Spinal cord (tissue), 10 donors: Measurements from ENCODE around the gene GNAT3. TPM values are rescaled to one million over a fixed set of nuclear protein-coding genes. Genes with fewer than 3 reads are reported as not detected.

Experiments
- DNase-seq, 6 donors: peaks; one replicate each; pipeline versions ENCODE4 v3.0.0 to v3.0.0-alpha.2; 2013 to 2015; ENCODE audit warnings: low spot score in 6 of 6, low read depth in 4 of 6
- H3K27ac ChIP-seq: one replicate; pipeline ENCODE4 v1.5.1; 2013; ENCODE audit warnings: low read depth, low read length, control low read depth
- H3K27me3 ChIP-seq: one replicate; pipeline ENCODE4 v1.6.1; 2013; ENCODE audit warnings: low read length; ENCODE audit not compliant: control insufficient read depth, insufficient read depth
- H3K36me3 ChIP-seq: one replicate; pipeline ENCODE4 v1.6.1; 2013; ENCODE audit warnings: low read length; ENCODE audit not compliant: control insufficient read depth, insufficient read depth
- H3K4me1 ChIP-seq: one replicate; pipeline ENCODE4 v1.6.1; 2013; ENCODE audit warnings: low read length; ENCODE audit not compliant: control insufficient read depth, insufficient read depth
- H3K4me3 ChIP-seq: one replicate; pipeline ENCODE4 v1.5.1; 2013; ENCODE audit warnings: low read depth, low read length, control low read depth
- H3K9me3 ChIP-seq: one replicate; pipeline ENCODE4 v1.6.1; 2013; ENCODE audit warnings: low read length; ENCODE audit not compliant: control insufficient read depth, insufficient read depth
- WGBS: methylation state at CpG from one replicate; pipeline ENCODE4 v1.1.5; 2013; ENCODE audit warnings: missing lambda C conversion rate; ENCODE audit not compliant: insufficient coverage; 5-methylcytosine and 5-hydroxymethylcytosine counted together
- long read RNA-seq, 4 donors: transcript quantifications; one replicate each; lab custom pipeline, GENCODE V29; 2026
- polyA plus RNA-seq, 2 donors: library from polyadenylated mRNA; unstranded; fragments of 120-200 nt; gene quantifications; one replicate each; pipeline ENCODE4 v1.2.1, GENCODE V29; 2013; ENCODE audit not compliant: insufficient read length in 2 of 2
- total RNA-seq, 2 donors: library from RNA; depleted of rRNA in 1 of 2; stranded (reverse); fragments of 120-200 nt in 1 of 2; fragments of >200 nt in 1 of 2; gene quantifications; one replicate each; pipeline versions ENCODE4 v1.2.3 to v1.2.4, GENCODE V29; 2013 to 2014
- donor health status: healthy.

Gene GNAT3
- total RNA-seq = not detected
- polyA plus RNA-seq = not detected
- long read RNA-seq, donor 1 = 0 reads
- long read RNA-seq, donor 2 = 0 reads
- long read RNA-seq, donor 3 = 0 reads
- long read RNA-seq, donor 4 = 0 reads

GRCh38 chr7:80511964-80512363, at the start of gene GNAT3:
GNAT3 (minus strand) TSS chr7:80512064; CDS start chr7:80511926, 138 bp downstream.
- Histone ChIP-seq H3K36me3 (no peaks in the 10 kb centered on the region), H3K9me3 (no peaks in the 10 kb centered on the region), H3K27me3 (no peaks in the 10 kb centered on the region), H3K4me1 (no peaks in the 10 kb centered on the region), H3K4me3 (no peak within 1 kb of the TSS), H3K27ac (no peak within 1 kb of the TSS)
- DNase-seq = no peak
- WGBS = no CpG with 5 or more reads among the region's 3 CpGs

GRCh38 chr7:80558116-80558515, 46.3 kb upstream of the GNAT3 start:
- DNase-seq = no peak
- Histone ChIP-seq H3K4me1 (no peaks in the 10 kb centered on the region), H3K9me3 (peaks cover 5% of the 10 kb centered on the region), H3K36me3 (no peaks in the 10 kb centered on the region), H3K4me3 (no peak overlapping the region), H3K27ac (no peak overlapping the region), H3K27me3 (no peaks in the 10 kb centered on the region)
- no CpG with 5 or more reads among the region's 3 CpGs for WGBS

- Histone ChIP-seq H3K9me3 (no peaks in the 10 kb centered on the region), H3K36me3 (no peaks in the 10 kb centered on the region), H3K4me1 (no peaks in the 10 kb centered on the region), H3K27ac (no peak overlapping the region), H3K27me3 (no peaks in the 10 kb centered on the region), H3K4me3 (no peak overlapping the region)
- DNase-seq = no peak
- no CpG with 5 or more reads among the region's 1 CpG for WGBS
Observed at GRCh38 chr7:80552031-80552694, 40.3 kb upstream of the GNAT3 start.

- no peaks in the 10 kb centered on the region for H3K9me3 ChIP-seq
- no peak overlapping the region for H3K27ac ChIP-seq
- H3K36me3 ChIP-seq = no peaks in the 10 kb centered on the region
- no peaks in the 10 kb centered on the region for H3K27me3 ChIP-seq
- WGBS = no CpG with 5 or more reads among the region's 2 CpGs
- H3K4me3 ChIP-seq = no peak overlapping the region
- DNase-seq = no peak
- no peaks in the 10 kb centered on the region for H3K4me1 ChIP-seq
Observed at GRCh38 chr7:80550005-80550404, 38.1 kb upstream of the GNAT3 start.

GRCh38 chr7:80548840-80549530, 37.1 kb upstream of the GNAT3 start:
- Histone ChIP-seq H3K36me3 (no peaks in the 10 kb centered on the region), H3K4me1 (no peaks in the 10 kb centered on the region), H3K9me3 (no peaks in the 10 kb centered on the region), H3K4me3 (no peak overlapping the region), H3K27me3 (no peaks in the 10 kb centered on the region), H3K27ac (no peak overlapping the region)
- no peak for DNase-seq

- no peaks in the 10 kb centered on the region for H3K9me3 ChIP-seq
- no peak overlapping the region for H3K27ac ChIP-seq
- WGBS = no CpG with 5 or more reads among the region's 1 CpG
- no peaks in the 10 kb centered on the region for H3K4me1 ChIP-seq
- H3K4me3 ChIP-seq = no peak overlapping the region
- DNase-seq = peak in 1 of 6 donors; percentile 17
- no peaks in the 10 kb centered on the region for H3K36me3 ChIP-seq
- H3K27me3 ChIP-seq = no peaks in the 10 kb centered on the region
Observed at GRCh38 chr7:80542398-80542797, 30.5 kb upstream of the GNAT3 start.

GRCh38 chr7:80540836-80541235, 29.0 kb upstream of the GNAT3 start:
- no peaks in the 10 kb centered on the region for H3K27me3 ChIP-seq
- no peak for DNase-seq
- no CpG with 5 or more reads among the region's 3 CpGs for WGBS
- H3K27ac ChIP-seq = no peak overlapping the region
- H3K4me1 ChIP-seq = no peaks in the 10 kb centered on the region
- no peaks in the 10 kb centered on the region for H3K36me3 ChIP-seq
- no peak overlapping the region for H3K4me3 ChIP-seq
- H3K9me3 ChIP-seq = no peaks in the 10 kb centered on the region

GRCh38 chr7:80537091-80537490, 25.2 kb upstream of the GNAT3 start:
- H3K4me3 ChIP-seq = no peak overlapping the region
- H3K4me1 ChIP-seq = no peaks in the 10 kb centered on the region
- H3K36me3 ChIP-seq = no peaks in the 10 kb centered on the region
- no peaks in the 10 kb centered on the region for H3K27me3 ChIP-seq
- no peaks in the 10 kb centered on the region for H3K9me3 ChIP-seq
- 94% methylated on average over 2 of the region's 2 CpGs for WGBS
- no peak overlapping the region for H3K27ac ChIP-seq
- DNase-seq = no peak

- DNase-seq = no peak
- no peak overlapping the region for H3K27ac ChIP-seq
- no peaks in the 10 kb centered on the region for H3K4me1 ChIP-seq
- H3K4me3 ChIP-seq = no peak overlapping the region
- no peaks in the 10 kb centered on the region for H3K36me3 ChIP-seq
- no peaks in the 10 kb centered on the region for H3K9me3 ChIP-seq
- no peaks in the 10 kb centered on the region for H3K27me3 ChIP-seq
- WGBS = no CpG with 5 or more reads among the region's 2 CpGs
Observed at GRCh38 chr7:80536426-80536825, 24.6 kb upstream of the GNAT3 start.

GRCh38 chr7:80533287-80533686, 21.4 kb upstream of the GNAT3 start:
- Histone ChIP-seq H3K4me1 (no peaks in the 10 kb centered on the region), H3K27ac (no peak overlapping the region), H3K27me3 (no peaks in the 10 kb centered on the region), H3K4me3 (no peak overlapping the region), H3K9me3 (no peaks in the 10 kb centered on the region), H3K36me3 (no peaks in the 10 kb centered on the region)
- WGBS = 14% methylated on average over 1 of the region's 1 CpG
- DNase-seq = no peak
